CD8-positive, alpha-beta memory T cell (primary cell): ENCODE measurements around the gene PREX1. TPM values are rescaled to one million over a fixed set of nuclear protein-coding genes. Genes with fewer than 3 reads are reported as not detected.

ENCODE experiments used
- CTCF ChIA-PET: fragments of 350-600 bp; sonication (Branson Sonifier 250); formaldehyde crosslinking; loops from one replicate; lab custom pipeline; 2021; ENCODE audit warnings: antibody characterized with exemption; lab: Charles Lee
- POLR2A ChIA-PET: fragments of 350-600 bp; sonication (Branson Sonifier 250); formaldehyde crosslinking; loops from one replicate; lab custom pipeline; 2021; ENCODE audit warnings: antibody characterized with exemption; lab: Charles Lee
- DNase-seq, 5 donors: peaks; one replicate each; pipeline versions ENCODE4 v3.0.0 to v3.0.0-alpha.2; 2020 to 2022; ENCODE audit warnings: mixed read lengths in 1 of 5
- H3K27ac ChIP-seq: one replicate; pipeline ENCODE4 v1.7.0; 2013; ENCODE audit warnings: low read depth, mild to moderate bottlenecking, low read length, moderate library complexity
- H3K27me3 ChIP-seq: 2 replicates; pipeline ENCODE4 v1.7.0; 2013; ENCODE audit warnings: low read length, mild to moderate bottlenecking; ENCODE audit not compliant: insufficient read depth, poor library complexity, severe bottlenecking
- H3K36me3 ChIP-seq: 2 replicates; pipeline ENCODE4 v1.7.0; 2013; ENCODE audit warnings: mild to moderate bottlenecking, low read length, moderate library complexity; ENCODE audit not compliant: insufficient read depth
- H3K4me1 ChIP-seq: 2 replicates; pipeline ENCODE4 v1.7.0; 2013; ENCODE audit warnings: mild to moderate bottlenecking, low read length, moderate library complexity; ENCODE audit not compliant: insufficient read depth
- H3K4me3 ChIP-seq: 2 replicates; pipeline ENCODE4 v1.7.0; 2013; ENCODE audit warnings: mild to moderate bottlenecking, low read length
- H3K9me3 ChIP-seq: 2 replicates; pipeline ENCODE4 v1.7.0; 2013; ENCODE audit warnings: mild to moderate bottlenecking, low read length
- H3K27ac Mint-ChIP-seq, 8 donors: one replicate each; pipeline ENCODE4 v1.8.0; 2020 to 2021; ENCODE audit warnings: mixed read lengths in 8 of 8, mild to moderate bottlenecking in 6 of 8, inconsistent platforms in 3 of 8, moderate library complexity in 3 of 8
- H3K27me3 Mint-ChIP-seq, 2 donors: one replicate each; pipeline ENCODE4 v1.8.0; 2020 to 2021; ENCODE audit warnings: mixed read lengths in 2 of 2, mild to moderate bottlenecking in 1 of 2, moderate library complexity in 1 of 2
- H3K36me3 Mint-ChIP-seq, 3 donors: one replicate each; pipeline ENCODE4 v1.8.0; 2020 to 2021; ENCODE audit warnings: mixed read lengths in 3 of 3, inconsistent platforms in 1 of 3, mild to moderate bottlenecking in 1 of 3
- H3K4me1 Mint-ChIP-seq, 3 donors: one replicate each; pipeline ENCODE4 v1.8.0; 2020 to 2021; ENCODE audit warnings: mixed read lengths in 3 of 3, inconsistent platforms in 1 of 3, mild to moderate bottlenecking in 1 of 3
- H3K4me3 Mint-ChIP-seq, 7 donors: one replicate each; pipeline ENCODE4 v1.8.0; 2020 to 2021; ENCODE audit warnings: mixed read lengths in 7 of 7, mild to moderate bottlenecking in 6 of 7, moderate library complexity in 4 of 7, inconsistent platforms in 2 of 7
- H3K9me3 Mint-ChIP-seq, 5 donors: one replicate each; pipeline ENCODE4 v1.8.0; 2020 to 2022; ENCODE audit warnings: mixed read lengths in 5 of 5, mild to moderate bottlenecking in 3 of 5, moderate library complexity in 2 of 5, inconsistent platforms in 1 of 5
- polyA plus RNA-seq: library from polyadenylated mRNA; unstranded; fragments of 300-500 nt; fragmentation: Illumina TruSeq; gene quantifications from one replicate; pipeline ENCODE4 v1.2.3, GENCODE V29; 2021
- total RNA-seq, 2 experiments: library from RNA; stranded (reverse); gene quantifications; one replicate each; pipeline ENCODE4 v1.2.3, GENCODE V29; 2021

The PREX1 gene
- total and polyA plus RNA-seq, 3 experiments from 2014 or later: 89.5 to 90.5 (median 90.0) TPM

GRCh38 chr20:48743807-48744206 is 84.0 kb downstream of the PREX1 start:
- ChIA-PET POLR2A (interaction anchor here (1.3 kb wide), 1 partner anchor 9 kb away, joined by 4 read pairs; no protein-coding TSS in a partner anchor), CTCF (no interaction called here)
- Mint-ChIP-seq H3K36me3 (peaks cover 5 to 84% (median 22%) of the 10 kb centered on the region in 3 donors), H3K9me3 (peaks cover 0 to 1% (median 0%) of the 10 kb centered on the region in 5 donors), H3K27ac (peak overlapping the region in 4 of 8 donors; percentile 8 to 67 (median 36)), H3K4me1 (peaks cover 45 to 76% (median 54%) of the 10 kb centered on the region in 3 donors), H3K4me3 (no peak overlapping the region), H3K27me3 (peaks cover 0 to 4% of the 10 kb centered on the region in 2 donors)
- H3K36me3 ChIP-seq: peaks cover 30% of the 10 kb centered on the region
- H3K4me1 ChIP-seq: peaks cover 26% of the 10 kb centered on the region
- no peaks in the 10 kb centered on the region for H3K9me3 ChIP-seq
- H3K27me3 ChIP-seq: no peaks in the 10 kb centered on the region
- no peak overlapping the region for H3K27ac ChIP-seq
- DNase-seq: no peak
- H3K4me3 ChIP-seq: no peak overlapping the region

DNA sequence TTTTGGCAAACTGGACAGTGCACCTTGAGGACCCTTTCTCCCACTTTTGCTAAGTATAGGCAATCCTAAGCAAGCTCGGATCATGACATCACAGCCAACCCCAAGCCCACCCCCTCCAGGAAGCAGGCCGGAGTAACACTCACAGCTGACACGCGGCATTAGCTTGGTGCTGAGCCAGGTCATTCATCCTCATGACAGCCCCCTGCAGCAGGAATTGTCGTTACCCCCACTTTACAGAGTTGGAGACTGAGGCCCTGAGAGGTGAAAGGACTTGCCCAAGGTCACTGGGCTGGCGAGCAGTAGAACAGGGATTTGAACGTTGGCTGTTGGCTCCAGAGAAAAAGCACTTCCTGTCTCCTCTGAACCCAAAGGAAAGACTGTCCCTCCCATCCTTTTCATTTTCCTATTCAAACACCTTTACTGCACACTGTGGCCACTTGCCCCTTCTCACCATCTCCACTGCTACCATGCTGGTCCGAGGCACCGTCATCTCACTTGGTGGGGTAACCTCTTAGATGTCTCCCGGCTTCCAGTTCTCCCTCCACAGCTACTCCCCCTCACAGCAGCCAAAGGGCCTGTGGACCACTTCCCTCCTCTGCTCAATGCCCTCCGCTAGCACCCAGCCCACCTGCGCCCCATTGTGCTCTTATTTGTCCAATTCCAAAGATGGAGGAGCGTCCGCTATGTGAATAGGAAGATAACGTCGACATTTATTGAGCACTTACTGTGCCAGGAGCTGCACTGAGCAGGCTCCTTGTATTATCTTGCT is 84.7 kb downstream of the PREX1 start:
- Mint-ChIP-seq H3K36me3 (peaks cover 5 to 77% (median 19%) of the 10 kb centered on the region in 3 donors), H3K4me3 (no peak overlapping the region), H3K9me3 (peaks cover 0 to 1% (median 0%) of the 10 kb centered on the region in 5 donors), H3K4me1 (peaks cover 45 to 76% (median 54%) of the 10 kb centered on the region in 3 donors), H3K27me3 (peaks cover 0 to 4% of the 10 kb centered on the region in 2 donors), H3K27ac (peak overlapping the region in 7 of 8 donors; percentile 22 to 79 (median 42))
- POLR2A ChIA-PET: no interaction called here
- Histone ChIP-seq H3K36me3 (peaks cover 30% of the 10 kb centered on the region), H3K27me3 (no peaks in the 10 kb centered on the region), H3K4me1 (peaks cover 26% of the 10 kb centered on the region), H3K27ac (no peak overlapping the region), H3K4me3 (no peak overlapping the region), H3K9me3 (no peaks in the 10 kb centered on the region)
- no peak for DNase-seq
- CTCF ChIA-PET: no interaction called here

- Mint-ChIP-seq H3K27ac (peak overlapping the region in 3 of 8 donors; percentile 9 to 71 (median 45)), H3K27me3 (peaks cover 0 to 6% of the 10 kb centered on the region in 2 donors), H3K36me3 (peaks cover 5 to 77% (median 21%) of the 10 kb centered on the region in 3 donors), H3K4me1 (peaks cover 52 to 78% (median 60%) of the 10 kb centered on the region in 3 donors), H3K4me3 (no peak overlapping the region), H3K9me3 (peaks cover 0 to 1% (median 0%) of the 10 kb centered on the region in 5 donors)
- Histone ChIP-seq H3K9me3 (no peaks in the 10 kb centered on the region), H3K4me3 (no peak overlapping the region), H3K4me1 (peaks cover 31% of the 10 kb centered on the region), H3K27me3 (no peaks in the 10 kb centered on the region), H3K27ac (no peak overlapping the region), H3K36me3 (peaks cover 30% of the 10 kb centered on the region)
- POLR2A ChIA-PET: no interaction called here
- no peak for DNase-seq
- CTCF ChIA-PET: no interaction called here
These were observed 85.6 kb downstream of the PREX1 start for GRCh38 chr20:48742233-48742632.

- H3K36me3 Mint-ChIP-seq: peaks cover 5 to 78% (median 22%) of the 10 kb centered on the region in 3 donors
- no peaks in the 10 kb centered on the region for H3K9me3 ChIP-seq
- no peak overlapping the region for H3K27ac ChIP-seq
- ChIA-PET POLR2A (no interaction called here), CTCF (no interaction called here)
- peaks cover 30% of the 10 kb centered on the region for H3K36me3 ChIP-seq
- peaks cover 0 to 1% (median 0%) of the 10 kb centered on the region in 5 donors for H3K9me3 Mint-ChIP-seq
- H3K27me3 ChIP-seq: no peaks in the 10 kb centered on the region
- no peak overlapping the region for H3K4me3 Mint-ChIP-seq
- H3K27ac Mint-ChIP-seq: peak overlapping the region in 5 of 8 donors; percentile 9 to 84 (median 54)
- no peak overlapping the region for H3K4me3 ChIP-seq
- H3K4me1 Mint-ChIP-seq: peaks cover 57 to 80% (median 65%) of the 10 kb centered on the region in 3 donors
- peaks cover 37% of the 10 kb centered on the region for H3K4me1 ChIP-seq
- peaks cover 0 to 6% of the 10 kb centered on the region in 2 donors for H3K27me3 Mint-ChIP-seq
- DNase-seq: no peak
These were observed 86.1 kb downstream of the PREX1 start for GRCh38 chr20:48741669-48742068.

DNA sequence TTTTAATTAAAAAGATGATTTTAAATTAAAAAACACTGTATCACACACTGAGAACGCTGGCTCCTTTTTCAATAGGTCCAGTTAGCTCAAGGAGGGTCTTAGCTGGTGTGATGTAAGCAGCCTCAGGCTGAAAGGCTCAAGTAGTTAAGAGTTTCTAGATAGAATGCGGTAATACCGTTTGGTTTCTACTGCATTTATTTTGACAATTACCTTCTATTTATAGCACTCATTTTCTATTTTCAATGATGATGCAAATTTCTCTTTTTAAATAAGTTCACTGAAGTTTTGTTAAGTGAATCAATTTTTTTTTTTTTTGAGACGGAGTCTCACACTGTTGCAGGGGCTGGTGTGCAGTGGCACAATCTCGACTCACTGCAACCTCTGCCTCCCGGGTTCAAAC is 87.1 kb downstream of the PREX1 start:
- Histone ChIP-seq H3K27me3 (no peaks in the 10 kb centered on the region), H3K4me1 (peaks cover 46% of the 10 kb centered on the region), H3K27ac (no peak overlapping the region), H3K4me3 (no peak overlapping the region), H3K9me3 (no peaks in the 10 kb centered on the region), H3K36me3 (peaks cover 30% of the 10 kb centered on the region)
- Mint-ChIP-seq H3K9me3 (peaks cover 0 to 1% (median 0%) of the 10 kb centered on the region in 5 donors), H3K36me3 (peaks cover 5 to 81% (median 26%) of the 10 kb centered on the region in 3 donors), H3K4me1 (peaks cover 64 to 85% (median 70%) of the 10 kb centered on the region in 3 donors), H3K27ac (peak overlapping the region in 2 of 8 donors; percentile 30 to 69), H3K4me3 (peak overlapping the region in 1 of 7 donors; percentile 18), H3K27me3 (peaks cover 0 to 6% of the 10 kb centered on the region in 2 donors)
- ChIA-PET POLR2A (interaction anchor here (0.6 kb wide), 1 partner anchor 19 kb away, joined by 7 read pairs; no protein-coding TSS in a partner anchor), CTCF (no interaction called here)
- no peak for DNase-seq

DNA sequence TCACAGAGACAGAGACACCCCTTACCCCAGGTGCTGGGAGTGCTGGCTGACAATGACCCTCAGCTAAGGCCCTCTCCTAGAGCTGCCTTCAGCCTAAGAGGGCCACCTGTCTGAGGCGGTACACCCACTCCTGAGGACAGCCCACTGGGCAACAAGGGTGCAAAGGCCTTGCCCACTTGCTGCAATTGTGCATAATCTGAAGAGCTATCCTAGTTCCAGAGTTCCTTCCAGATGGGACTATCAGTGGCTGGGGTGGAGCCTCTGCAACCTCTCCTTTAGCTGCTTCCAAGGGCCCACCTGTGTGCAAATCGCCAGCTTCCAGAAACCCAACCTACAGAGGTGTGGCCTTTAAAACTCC is 87.5 kb downstream of the PREX1 start:
- Histone ChIP-seq H3K4me3 (no peak overlapping the region), H3K4me1 (peaks cover 46% of the 10 kb centered on the region), H3K27ac (no peak overlapping the region), H3K36me3 (peaks cover 33% of the 10 kb centered on the region), H3K9me3 (no peaks in the 10 kb centered on the region), H3K27me3 (no peaks in the 10 kb centered on the region)
- no peak for DNase-seq
- peaks cover 0 to 4% of the 10 kb centered on the region in 2 donors for H3K27me3 Mint-ChIP-seq
- peaks cover 0 to 1% (median 0%) of the 10 kb centered on the region in 5 donors for H3K9me3 Mint-ChIP-seq
- H3K36me3 Mint-ChIP-seq: peaks cover 5 to 81% (median 26%) of the 10 kb centered on the region in 3 donors
- ChIA-PET CTCF (interaction anchor here (1.6 kb wide), 1 partner anchor 10 kb away, joined by 3 read pairs; no protein-coding TSS in a partner anchor), POLR2A (interaction anchor here (0.6 to 0.8 kb wide), 2 partner anchors 8 to 19 kb away, joined by 3 to 7 read pairs; no protein-coding TSS in a partner anchor)
- H3K4me1 Mint-ChIP-seq: peaks cover 64 to 85% (median 69%) of the 10 kb centered on the region in 3 donors
- H3K27ac Mint-ChIP-seq: peak overlapping the region; percentile 30 to 97 (median 88)
- peak overlapping the region in 2 of 7 donors; percentile 27 to 35 for H3K4me3 Mint-ChIP-seq

GRCh38 chr20:48739395-48740291 is 88.2 kb downstream of the PREX1 start:
- Histone ChIP-seq H3K36me3 (peaks cover 33% of the 10 kb centered on the region), H3K4me1 (peaks cover 46% of the 10 kb centered on the region), H3K9me3 (no peaks in the 10 kb centered on the region), H3K27ac (no peak overlapping the region), H3K27me3 (no peaks in the 10 kb centered on the region), H3K4me3 (no peak overlapping the region)
- peaks cover 0 to 4% of the 10 kb centered on the region in 2 donors for H3K27me3 Mint-ChIP-seq
- CTCF ChIA-PET: interaction anchor here (0.9 to 1.8 kb wide), 3 partner anchors 9 to 165 kb away, joined by 3 to 4 read pairs (median 3); no protein-coding TSS in a partner anchor
- peaks cover 0 to 1% (median 0%) of the 10 kb centered on the region in 5 donors for H3K9me3 Mint-ChIP-seq
- peaks cover 5 to 82% (median 28%) of the 10 kb centered on the region in 3 donors for H3K36me3 Mint-ChIP-seq
- H3K4me1 Mint-ChIP-seq: peaks cover 68 to 90% (median 69%) of the 10 kb centered on the region in 3 donors
- DNase-seq: peak in 1 of 5 donors; percentile 63
- POLR2A ChIA-PET: interaction anchor here (0.8 kb wide), 1 partner anchor 9 kb away, joined by 3 read pairs; no protein-coding TSS in a partner anchor
- peak overlapping the region; percentile 35 to 84 (median 62) for H3K4me3 Mint-ChIP-seq
- H3K27ac Mint-ChIP-seq: peak overlapping the region; percentile 83 to 97 (median 89)
